Head of caudate nucleus (tissue), 42 donors: Measurements from ENCODE around the gene RNU2-1.
"Not testable (repeated sequence)": the region's sequence is repeated elsewhere in the genome, so short reads cannot be mapped to it uniquely, and the experiment has no call there.

Source experiments
- DNase-seq, 42 donors: peaks; one replicate each; pipeline versions ENCODE4 v3.0.0 to v3.0.0-alpha.2; 2020 to 2021; ENCODE audit warnings: mixed read lengths in 7 of 42
- intact Hi-C: fragments of 100-400 bp; cut with DNase I; formaldehyde crosslinking; loops from one replicate; pipeline ENCODE4 v1.15.0; 2022

Gene RNU2-1

GRCh38 chr17:43217614-43218087 lies 16.1 kb downstream of the RNU2-1 start:
- intact Hi-C loops: no loop called here
- DNase-seq: peak in 3 of 42 donors; percentile 10 to 28 (median 21)

GRCh38 chr17:43216762-43217613 lies 16.8 kb downstream of the RNU2-1 start:
- DNase-seq: peak in 3 of 42 donors; percentile 7 to 22 (median 13)
- intact Hi-C loops: no loop called here

GRCh38 chr17:43216369-43216761 lies 17.4 kb downstream of the RNU2-1 start:
- DNase-seq: peak in 3 of 42 donors; percentile 11 to 31 (median 29)
- intact Hi-C loops: no loop called here

GRCh38 chr17:43215341-43215740 lies 18.4 kb downstream of the RNU2-1 start:
- peak in 1 of 42 donors; percentile 8 for DNase-seq
- intact Hi-C loops: no loop called here

- intact Hi-C loops: no loop called here
- DNase-seq: no peak
Measured at GRCh38 chr17:43213545-43213944, 20.2 kb downstream of the RNU2-1 start.

GRCh38 chr17:43212641-43213490 lies 20.9 kb downstream of the RNU2-1 start:
- DNase-seq: peak in 2 of 42 donors; percentile 21 to 39
- intact Hi-C loops: no loop called here

GRCh38 chr17:43211480-43212402 lies 22.0 kb downstream of the RNU2-1 start, which contains the start of gene TMEM106A:
TMEM106A (plus strand) TSS chr17:43211875; CDS start chr17:43213042, 1,167 bp downstream.
- peak in 40 of 42 donors; percentile 3 to 70 (median 40) for DNase-seq
- intact Hi-C loops: no loop called here

- no peak for DNase-seq
- intact Hi-C loops: no loop called here
Measured at GRCh38 chr17:43211123-43211479, 22.7 kb downstream of the RNU2-1 start.

GRCh38 chr17:43210576-43210975 lies 23.2 kb downstream of the RNU2-1 start:
- no peak for DNase-seq
- intact Hi-C loops: no loop called here

GRCh38 chr17:43203013-43203412 lies 30.8 kb downstream of the RNU2-1 start:
- intact Hi-C loops, DNase-seq: not testable (repeated sequence)

- intact Hi-C loops: no loop called here
- DNase-seq: peak in 27 of 42 donors; percentile 4 to 71 (median 29)
Measured at GRCh38 chr17:43200127-43200526, 33.6 kb downstream of the RNU2-1 start.

- intact Hi-C loops: no loop called here
Measured at GRCh38 chr17:43199633-43200032, 34.1 kb downstream of the RNU2-1 start.

GRCh38 chr17:43193251-43193650 lies 40.5 kb downstream of the RNU2-1 start:
- no peak for DNase-seq
- intact Hi-C loops: no loop called here

More at GRCh38 chr17:43199633-43200032, 34.1 kb downstream of the RNU2-1 start:
- no peak for DNase-seq

- intact Hi-C loops, DNase-seq: not testable (repeated sequence)
Measured at GRCh38 chr17:43186656-43187055, 47.1 kb downstream of the RNU2-1 start.

- intact Hi-C loops: no loop called here
- DNase-seq: no peak
Measured at GRCh38 chr17:43183921-43184320, 49.9 kb downstream of the RNU2-1 start.
